Measurements from ENCODE around the gene PPP6R2.

DNA sequence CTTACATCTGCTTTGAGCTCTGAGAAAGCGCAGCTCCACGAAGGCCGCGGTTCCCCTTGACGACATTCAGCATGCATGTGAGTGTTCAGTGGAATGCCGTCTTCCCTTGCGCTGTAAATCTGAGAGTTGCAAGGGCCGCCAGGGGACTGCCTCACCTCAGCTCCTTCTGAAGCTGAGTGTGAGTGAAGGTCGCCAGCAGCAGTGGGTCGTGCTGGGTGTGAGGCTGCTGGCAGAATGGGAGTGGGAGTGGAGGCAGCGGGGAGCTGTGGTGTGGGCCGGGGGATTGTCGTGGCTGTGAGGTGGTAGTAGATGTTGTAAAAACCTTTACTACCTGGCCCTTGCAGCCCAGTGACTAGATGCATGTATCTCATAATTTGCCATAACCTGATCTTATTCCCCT, 65.2 kb downstream of the PPP6R2 start:
- TF ChIP-seq POLR2A (IDR thresholded peaks at IDR 0.05) (no peak), CTCF (IDR thresholded peaks at IDR 0.05) (no peak)
